GM12873 (cell line): Measurements from ENCODE around the gene SYS1.

ENCODE experiments used
- CTCF ChIP-seq: IDR thresholded peaks from 2 replicates; pipeline ENCODE4 v1.5.1; 2012; ENCODE audit warnings: low read depth, mild to moderate bottlenecking, moderate library complexity, low read length, control low read depth; ENCODE audit not compliant: insufficient read depth; ENCODE audit errors: missing control alignments

SYS1 gene

GRCh38 chr20:45362804-45363610 lies at the start of gene SYS1:
Gene SYS1, plus strand, starts transcription at chr20:45363156. Its CDS starts 376 bp downstream, at chr20:45363532.
- peak; percentile 85 for TF ChIP-seq CTCF

GRCh38 chr20:45313943-45314342 lies 49.0 kb upstream of the SYS1 start:
- no peak for TF ChIP-seq CTCF

GRCh38 chr20:45315672-45316071 lies 47.3 kb upstream of the SYS1 start:
- TF ChIP-seq CTCF: no peak

GRCh38 chr20:45316150-45317080 lies 46.5 kb upstream of the SYS1 start:
- no peak for TF ChIP-seq CTCF

GRCh38 chr20:45317826-45318225 lies 45.1 kb upstream of the SYS1 start:
- no peak for TF ChIP-seq CTCF

GRCh38 chr20:45318386-45318939 lies 44.5 kb upstream of the SYS1 start:
- no peak for TF ChIP-seq CTCF

GRCh38 chr20:45318948-45319347 lies 44.0 kb upstream of the SYS1 start:
- no peak for TF ChIP-seq CTCF
